ENCODE results near the gene SETD1B. TPM values are rescaled to one million over a fixed set of nuclear protein-coding genes. Genes with fewer than 3 reads are reported as not detected.

SETD1B gene
- total RNA-seq, 1 experiment from 2014 or later, result 40.4 TPM

GRCh38 chr12:121810234-121810817 lies 6.5 kb downstream of the SETD1B start:
- Histone ChIP-seq H2BK5ac (ENCODE audit: insufficient read length, low read length) (no peak overlapping the region), H2AFZ (ENCODE audit: low read length) (no peak overlapping the region), H3K14ac (ENCODE audit: insufficient read depth, low read length) (no peak overlapping the region), H3K9ac (ENCODE audit: extremely low read depth, insufficient read length, low read length) (no peak overlapping the region), H3K4ac (ENCODE audit: low read depth, low read length) (no peak overlapping the region), H3K27me3 (ENCODE audit: insufficient read depth, low read length) (no peaks in the 10 kb centered on the region), H3K79me2 (ENCODE audit: insufficient read depth, low read length) (peaks cover 3% of the 10 kb centered on the region; the same call in 1 of the 2 replicates), H4K5ac (ENCODE audit: insufficient read length, low read depth, low read length) (no peak overlapping the region), H2BK120ac (ENCODE audit: low read depth, low read length, poor library complexity, severe bottlenecking) (no peak overlapping the region), H3K9me3 (ENCODE audit: control insufficient read depth, low read depth, low read length) (no peaks in the 10 kb centered on the region), H4K8ac (replicated peaks; ENCODE audit: insufficient read length, low read depth, low read length) (no peak overlapping the region), H3K4me1 (ENCODE audit: insufficient read depth, low read length) (peaks cover 2% of the 10 kb centered on the region; the same call in 1 of the 2 replicates), H3K23me2 (ENCODE audit: insufficient read length, low read depth, low read length, poor library complexity, severe bottlenecking) (peaks cover 6% of the 10 kb centered on the region), H2BK15ac (ENCODE audit: low read depth, low read length) (no peak overlapping the region), H3K79me1 (ENCODE audit: insufficient read depth, low read depth, low read length, poor library complexity, severe bottlenecking) (peaks cover 2% of the 10 kb centered on the region), H3K56ac (ENCODE audit: insufficient read length, low read depth, low read length) (no peak overlapping the region), H4K20me1 (ENCODE audit: control insufficient read depth, insufficient read depth, insufficient read length) (no peaks in the 10 kb centered on the region), H3K27ac (ENCODE audit: insufficient read length, low read depth, low read length) (no peak overlapping the region), H3T11ph (ENCODE audit: low read length) (no peak overlapping the region), H3K23ac (ENCODE audit: insufficient read length, low read depth, low read length) (no peak overlapping the region), H3K18ac (ENCODE audit: insufficient read length, low read depth, low read length) (no peak overlapping the region), H4K91ac (ENCODE audit: insufficient read length, low read depth, low read length) (no peak overlapping the region), H2BK20ac (ENCODE audit: low read depth, low read length, poor library complexity, severe bottlenecking) (no peak overlapping the region), H2BK12ac (ENCODE audit: insufficient read length, low read depth, low read length) (no peak overlapping the region), H2AK5ac (ENCODE audit: insufficient read length, low read length) (no peak overlapping the region), H3K4me2 (ENCODE audit: insufficient read depth, insufficient read length, low read length) (no peak overlapping the region)
- H3K27me3 Mint-ChIP-seq (ENCODE audit: low read depth), result no peaks in the 10 kb centered on the region
- no peak overlapping the region for H3K27ac Mint-ChIP-seq
- peaks cover 32 to 46% of the 10 kb centered on the region in 2 experiments for H3K4me1 Mint-ChIP-seq
- no peak overlapping the region for H3K4me3 Mint-ChIP-seq
- no CpG with 5 or more reads among the region's 33 CpGs for WGBS (ENCODE audit: extremely low coverage, insufficient read length, low lambda C conversion rate)
- H3K9me3 Mint-ChIP-seq, result no peaks in the 10 kb centered on the region; a peak in 1 of 5 replicates
- DNase-seq, result no peak
- no peak for TF ChIP-seq CTCF (conservative IDR thresholded peaks at IDR 0.05)
- H3K36me3 Mint-ChIP-seq (ENCODE audit: insufficient read depth in 1 of 3, low read depth in 3 of 3), result peaks cover 15 to 61% (median 47%) of the 10 kb centered on the region in 3 experiments

Data from H9 (cell line).